Neural progenitor cell (in vitro differentiated cells): ENCODE results near the gene BBS12.

Experiments
- CTCF ChIP-seq: fragments of 200-600 bp; sonication (generic); IDR thresholded peaks from 2 replicates; pipeline ENCODE4 v1.5.1; 2017; ENCODE audit warnings: antibody characterized with exemption, mild to moderate bottlenecking
- EZH2 ChIP-seq: fragments of 200-600 bp; sonication (generic); IDR thresholded peaks from 2 replicates; pipeline ENCODE4 v1.6.1; 2017; ENCODE audit warnings: antibody characterized with exemption, mild to moderate bottlenecking, moderate library complexity
- EZH2phosphoT487 ChIP-seq: fragments of 200-600 bp; sonication (generic); IDR thresholded peaks from 2 replicates; pipeline ENCODE4 v1.6.1; 2017; ENCODE audit warnings: antibody characterized with exemption

- TF ChIP-seq CTCF: no peak
- no peak for TF ChIP-seq EZH2
- TF ChIP-seq EZH2phosphoT487: no peak
Measured at GRCh38 chr4:122784261-122784660, 51.8 kb downstream of the BBS12 start.
